IMR-90 (cell line): ENCODE data around the gene KRTAP10-5. TPM values are rescaled to one million over a fixed set of nuclear protein-coding genes. Genes with fewer than 3 reads are reported as not detected.
"Not testable (repeated sequence)": the region's sequence is repeated elsewhere in the genome, so short reads cannot be mapped to it uniquely, and the experiment has no call there.

Experiments
- ATAC-seq: fragments of 200-7000 bp; cut with Tn5 transposase; 2 replicates; pipeline ENCODE4 v1.9.1; 2020; ENCODE audit warnings: low read depth, mild to moderate bottlenecking, moderate library complexity
- Bru-seq: library from RNA; stranded (reverse); fragments of 400-500 nt; gene quantifications from one replicate; lab custom pipeline; 2021; lab: Mats Ljungman, UMichigan
- BruChase-seq, 2 experiments: library from RNA; stranded (reverse); fragments of 400-500 nt; gene quantifications; one replicate each; lab custom pipeline; 2021; lab: Mats Ljungman, UMichigan
- BruUV-seq: library from RNA; stranded (reverse); fragments of 400-500 nt; replicated peaks from 2 replicates; lab custom pipeline; 2021; lab: Mats Ljungman, UMichigan
- CTCF ChIA-PET: fragments of 300-600 bp; formaldehyde crosslinking; extraction: SDS; loops from one replicate; lab custom pipeline; 2021; ENCODE audit warnings: antibody characterized with exemption; lab: Yijun Ruan, JAX
- POLR2A ChIA-PET: fragments of 300-600 bp; sonication (Branson Sonifier 250); formaldehyde crosslinking; loops from one replicate; lab custom pipeline; 2022; ENCODE audit warnings: antibody characterized with exemption; ENCODE audit not compliant: unreplicated experiment; lab: Charles Lee
- DNase-seq: peaks from one replicate; pipeline ENCODE4 v3.0.0; 2013
- H2AFZ ChIP-seq: replicated peaks from 2 replicates; pipeline ENCODE3; 2013; ENCODE audit warnings: low read length, mild to moderate bottlenecking; ENCODE audit not compliant: poor library complexity
- H2AK5ac ChIP-seq: 2 replicates; pipeline ENCODE4 v1.6.1; 2013; ENCODE audit warnings: low read depth, low read length, inconsistent platforms
- H2AK9ac ChIP-seq: replicated peaks from 2 replicates; pipeline ENCODE3; 2013; ENCODE audit warnings: mild to moderate bottlenecking, low read depth, low read length, moderate library complexity; ENCODE audit not compliant: poor library complexity
- H2BK120ac ChIP-seq: 2 replicates; pipeline ENCODE4 v1.6.1; 2013; ENCODE audit warnings: low read depth, low read length, inconsistent platforms
- H2BK15ac ChIP-seq: 3 replicates; pipeline ENCODE4 v1.6.1; 2013; ENCODE audit warnings: low read depth, low read length, inconsistent platforms
- H2BK20ac ChIP-seq: 2 replicates; pipeline ENCODE4 v1.6.1; 2013; ENCODE audit warnings: low read depth, mild to moderate bottlenecking, inconsistent platforms, low read length, moderate library complexity
- H2BK5ac ChIP-seq: 2 replicates; pipeline ENCODE4 v1.6.1; 2013; ENCODE audit warnings: mild to moderate bottlenecking, low read depth, low read length, inconsistent platforms; ENCODE audit not compliant: poor library complexity, severe bottlenecking
- H3K14ac ChIP-seq: replicated peaks from 2 replicates; pipeline ENCODE4 v1.6.1; 2013; ENCODE audit warnings: low read depth, low read length, inconsistent platforms
- H3K18ac ChIP-seq: 2 replicates; pipeline ENCODE4 v1.6.1; 2013; ENCODE audit warnings: low read depth, low read length, control low read depth
- H3K23ac ChIP-seq: 2 replicates; pipeline ENCODE4 v1.6.1; 2013; ENCODE audit warnings: low read depth, low read length, inconsistent platforms
- H3K27ac ChIP-seq: 2 replicates; pipeline ENCODE4 v1.5.1; 2013; ENCODE audit warnings: mild to moderate bottlenecking, control low read depth, low read length; ENCODE audit not compliant: insufficient read depth
- H3K27me3 ChIP-seq: 2 replicates; pipeline ENCODE4 v1.6.1; 2013; ENCODE audit warnings: low read length; ENCODE audit not compliant: control insufficient read depth, insufficient read depth
- H3K36me3 ChIP-seq: 2 replicates; pipeline ENCODE4 v1.6.1; 2013; ENCODE audit warnings: low read length, mixed read lengths; ENCODE audit not compliant: control insufficient read depth, insufficient read depth
- H3K4ac ChIP-seq: 2 replicates; pipeline ENCODE4 v1.6.1; 2013; ENCODE audit warnings: low read depth, low read length, inconsistent platforms
- H3K4me1 ChIP-seq: 2 replicates; pipeline ENCODE4 v1.6.1; 2013; ENCODE audit warnings: low read length, mixed read lengths; ENCODE audit not compliant: control insufficient read depth, insufficient read depth
- H3K4me2 ChIP-seq: 2 replicates; pipeline ENCODE4 v1.6.1; 2013; ENCODE audit warnings: low read depth, mild to moderate bottlenecking, control low read depth, low read length, moderate library complexity
- H3K4me3 ChIP-seq: 2 replicates; pipeline ENCODE4 v1.5.1; 2013; ENCODE audit warnings: low read depth, mild to moderate bottlenecking, control low read depth, low read length, moderate library complexity; ENCODE audit not compliant: insufficient read depth
- H3K56ac ChIP-seq: 2 replicates; pipeline ENCODE4 v1.6.1; 2013; ENCODE audit warnings: low read length, inconsistent platforms; ENCODE audit not compliant: insufficient read depth; ENCODE audit errors: extremely low read depth
- H3K79me1 ChIP-seq, 2 experiments: 2 replicates each; pipeline ENCODE4 v1.6.1; 2013; ENCODE audit warnings: low read length in 2 of 2, inconsistent platforms in 1 of 2, low read depth in 1 of 2
- H3K9ac ChIP-seq: 2 replicates; pipeline ENCODE4 v1.6.1; 2013; ENCODE audit warnings: low read depth, low read length, control low read depth
- H3K9me1 ChIP-seq: 2 replicates; pipeline ENCODE4 v1.6.1; 2013; ENCODE audit warnings: low read length, inconsistent platforms; ENCODE audit not compliant: insufficient read depth
- H3K9me3 ChIP-seq: 2 replicates; pipeline ENCODE4 v1.6.1; 2013; ENCODE audit warnings: low read length; ENCODE audit not compliant: control insufficient read depth, insufficient read depth
- H4K20me1 ChIP-seq: 2 replicates; pipeline ENCODE4 v1.6.1; 2013; ENCODE audit warnings: low read length, inconsistent platforms; ENCODE audit not compliant: insufficient read depth
- H4K5ac ChIP-seq: 2 replicates; pipeline ENCODE4 v1.6.1; 2013; ENCODE audit warnings: mild to moderate bottlenecking, low read depth, low read length, control low read depth
- H4K8ac ChIP-seq, 2 experiments: 2 replicates each; pipeline ENCODE4 v1.6.1; 2013; ENCODE audit warnings: low read depth in 2 of 2, low read length in 2 of 2, control low read depth in 1 of 2, inconsistent platforms in 1 of 2
- H4K91ac ChIP-seq: 2 replicates; pipeline ENCODE4 v1.6.1; 2013; ENCODE audit warnings: low read depth, low read length, inconsistent platforms; ENCODE audit not compliant: insufficient read depth
- WGBS, 2 experiments: methylation state at CpG; one replicate each; pipeline versions ENCODE4 v1.1.5 to v1.1.7; 2013; ENCODE audit warnings: missing lambda C conversion rate in 2 of 2; ENCODE audit not compliant: insufficient read length in 1 of 2; ENCODE audit errors: extremely low coverage in 2 of 2; 5-methylcytosine and 5-hydroxymethylcytosine counted together
- dilution Hi-C: fragments of 300-500 bp; cut with HindIII; formaldehyde crosslinking; loops from one replicate; pipeline ENCODE4 v1.14.3; 2018; ENCODE audit warnings: low sequenced_read_pairs; ENCODE audit not compliant: unreplicated experiment
- in situ Hi-C: fragments of 300-500 bp; cut with MboI; formaldehyde crosslinking; loops from 3 replicates; pipeline ENCODE4 v1.14.3; 2019; ENCODE audit warnings: low sequenced_read_pairs, inconsistent platforms, mixed read lengths
- intact Hi-C: fragments of 100-400 bp; cut with micrococcal nuclease; formaldehyde crosslinking; loops from 2 replicates; pipeline ENCODE4 v1.10.0; 2022
- long read RNA-seq: library from polyadenylated mRNA; unstranded; transcript quantifications from one replicate; pipeline ENCODE4 v2.0.0, GENCODE V29; 2021; ENCODE audit not compliant: unreplicated experiment
- polyA plus RNA-seq, 3 experiments: library from polyadenylated mRNA; depleted of rRNA; stranded (reverse); fragments of >200 nt; gene quantifications; 2 replicates each; pipeline ENCODE4 v1.2.3, GENCODE V29; 2012; ENCODE audit warnings: low replicate concordance in 1 of 3
- total RNA-seq: library from RNA; depleted of rRNA; stranded (reverse); fragments of >200 nt; gene quantifications from 2 replicates; pipeline ENCODE4 v1.2.3, GENCODE V29; 2012; rRNA removed

KRTAP10-5 gene
- total RNA-seq (not detected in 2 replicates), polyA plus RNA-seq (2012; rRNA removed) (not detected in 2 replicates), Bru-seq, nascent RNA (not detected), BruChase-seq, experiment 1, labeled RNA remaining after a 6-hour chase (not detected), BruChase-seq, experiment 2, labeled RNA remaining after a 2-hour chase (not detected)
- polyA plus RNA-seq (2012; cell fraction: cytosol; rRNA removed) = not detected in 2 replicates
- polyA plus RNA-seq (2012; cell fraction: nucleus; rRNA removed; ENCODE audit: low replicate concordance) = not detected in 2 replicates
- long read RNA-seq = 0 reads

- ATAC-seq, DNase-seq, intact Hi-C loops, H3K4me3 ChIP-seq, H4K20me1 ChIP-seq, H2BK120ac ChIP-seq, H3K36me3 ChIP-seq, H4K5ac ChIP-seq, dilution Hi-C loops, in situ Hi-C loops, BruUV-seq, H3K23ac ChIP-seq, H3K27me3 ChIP-seq, H2AFZ ChIP-seq, H2BK20ac ChIP-seq, H3K56ac ChIP-seq, H2BK5ac ChIP-seq, CTCF ChIA-PET, H3K4me2 ChIP-seq, POLR2A ChIA-PET, H3K4me1 ChIP-seq, H3K79me1 ChIP-seq, H2BK15ac ChIP-seq, H3K18ac ChIP-seq, H2AK5ac ChIP-seq, H4K8ac ChIP-seq, H3K4ac ChIP-seq, H3K9me1 ChIP-seq, H3K14ac ChIP-seq, H3K27ac ChIP-seq, H2AK9ac ChIP-seq, H4K91ac ChIP-seq, H3K9ac ChIP-seq: not testable (repeated sequence)
- H3K9me3 ChIP-seq = peaks cover 11% of the 10 kb centered on the region
- WGBS, 2 experiments = 35% methylated on average over 6 of the region's 19 CpGs; no CpG with 5 or more reads in 1 of the 2 experiments
Observed at GRCh38 chr21:44580231-44580821, at the start of gene KRTAP10-5. KRTAP10-5 (minus strand) TSS chr21:44580604; CDS start chr21:44580578, 26 bp downstream.
